Measurements from ENCODE around the gene ZNF750.

The ZNF750 gene

GRCh38 chr17:82803606-82804005 is 36.2 kb downstream of the ZNF750 start:
- TF ChIP-seq CTCF (IDR thresholded peaks at IDR 0.05; ENCODE audit: low read depth, low read length): no peak
- H3K4me3 ChIP-seq (ENCODE audit: low read depth, low read length): no peak overlapping the region

- TF ChIP-seq CTCF (IDR thresholded peaks at IDR 0.05; ENCODE audit: low read depth, low read length): no peak
- H3K4me3 ChIP-seq (ENCODE audit: low read depth, low read length): no peak overlapping the region
These were observed 36.6 kb downstream of the ZNF750 start for GRCh38 chr17:82803185-82803584.

- H3K4me3 ChIP-seq (ENCODE audit: low read depth, low read length): no peak overlapping the region
- TF ChIP-seq CTCF (IDR thresholded peaks at IDR 0.05; ENCODE audit: low read depth, low read length): no peak
These were observed 37.6 kb downstream of the ZNF750 start for GRCh38 chr17:82802075-82802780.

GRCh38 chr17:82801377-82801970 is 38.3 kb downstream of the ZNF750 start:
- no peak for TF ChIP-seq CTCF (IDR thresholded peaks at IDR 0.05; ENCODE audit: low read depth, low read length)
- H3K4me3 ChIP-seq (ENCODE audit: low read depth, low read length): no peak overlapping the region

GRCh38 chr17:82800885-82801284 is 38.9 kb downstream of the ZNF750 start:
- H3K4me3 ChIP-seq (ENCODE audit: low read depth, low read length): no peak overlapping the region
- TF ChIP-seq CTCF (IDR thresholded peaks at IDR 0.05; ENCODE audit: low read depth, low read length): no peak

- no peak for TF ChIP-seq CTCF (IDR thresholded peaks at IDR 0.05; ENCODE audit: low read depth, low read length)
- H3K4me3 ChIP-seq (ENCODE audit: low read depth, low read length): no peak overlapping the region
These were observed 40.2 kb downstream of the ZNF750 start for GRCh38 chr17:82799591-82799990.

- no peak for TF ChIP-seq CTCF (IDR thresholded peaks at IDR 0.05; ENCODE audit: low read depth, low read length)
- no peak overlapping the region for H3K4me3 ChIP-seq (ENCODE audit: low read depth, low read length)
These were observed 41.1 kb downstream of the ZNF750 start for GRCh38 chr17:82798752-82799151.
